GM20000 (cell line): ENCODE results near the gene LHFPL6.
A peak's percentile ranks its signal among the peaks of the same experiment; 100 is the strongest.

ENCODE experiments used
- DNase-seq: peaks from one replicate; pipeline ENCODE4 v3.0.0; 2012; ENCODE audit warnings: low spot score
- TF ChIP-seq, protein P1 (sequence below): IDR thresholded peaks from 2 replicates; pipeline ENCODE4 v1.5.1; 2012; ENCODE audit warnings: mild to moderate bottlenecking, control low read depth; ENCODE audit errors: extremely low read depth, missing control alignments

LHFPL6 gene

DNA sequence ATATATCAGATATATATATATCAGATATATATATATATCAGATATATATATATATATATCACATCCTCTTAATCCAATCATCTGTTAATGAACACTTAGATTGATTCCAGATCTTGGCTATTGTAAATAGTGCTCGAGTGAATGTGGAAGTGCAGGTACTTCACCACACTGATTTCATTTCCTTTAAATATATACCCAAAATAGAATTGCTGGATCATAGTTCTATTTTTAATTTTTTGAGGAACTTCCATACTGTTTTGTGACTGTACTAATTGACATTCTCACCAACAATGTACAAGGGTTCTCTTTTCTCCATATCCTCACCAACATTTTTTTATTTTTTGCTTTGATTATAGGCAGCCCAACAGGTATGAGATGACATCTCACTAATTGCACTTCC is 287.2 kb downstream of the LHFPL6 start:
- DNase-seq: no peak
- TF ChIP-seq, protein P1, sequence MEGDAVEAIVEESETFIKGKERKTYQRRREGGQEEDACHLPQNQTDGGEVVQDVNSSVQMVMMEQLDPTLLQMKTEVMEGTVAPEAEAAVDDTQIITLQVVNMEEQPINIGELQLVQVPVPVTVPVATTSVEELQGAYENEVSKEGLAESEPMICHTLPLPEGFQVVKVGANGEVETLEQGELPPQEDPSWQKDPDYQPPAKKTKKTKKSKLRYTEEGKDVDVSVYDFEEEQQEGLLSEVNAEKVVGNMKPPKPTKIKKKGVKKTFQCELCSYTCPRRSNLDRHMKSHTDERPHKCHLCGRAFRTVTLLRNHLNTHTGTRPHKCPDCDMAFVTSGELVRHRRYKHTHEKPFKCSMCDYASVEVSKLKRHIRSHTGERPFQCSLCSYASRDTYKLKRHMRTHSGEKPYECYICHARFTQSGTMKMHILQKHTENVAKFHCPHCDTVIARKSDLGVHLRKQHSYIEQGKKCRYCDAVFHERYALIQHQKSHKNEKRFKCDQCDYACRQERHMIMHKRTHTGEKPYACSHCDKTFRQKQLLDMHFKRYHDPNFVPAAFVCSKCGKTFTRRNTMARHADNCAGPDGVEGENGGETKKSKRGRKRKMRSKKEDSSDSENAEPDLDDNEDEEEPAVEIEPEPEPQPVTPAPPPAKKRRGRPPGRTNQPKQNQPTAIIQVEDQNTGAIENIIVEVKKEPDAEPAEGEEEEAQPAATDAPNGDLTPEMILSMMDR: no peak

GRCh38 chr13:39313721-39314120 is 289.3 kb downstream of the LHFPL6 start:
- no peak for DNase-seq
- TF ChIP-seq, protein P1: no peak

GRCh38 chr13:39312596-39312995 is 290.4 kb downstream of the LHFPL6 start:
- TF ChIP-seq, protein P1: no peak
- no peak for DNase-seq

DNA sequence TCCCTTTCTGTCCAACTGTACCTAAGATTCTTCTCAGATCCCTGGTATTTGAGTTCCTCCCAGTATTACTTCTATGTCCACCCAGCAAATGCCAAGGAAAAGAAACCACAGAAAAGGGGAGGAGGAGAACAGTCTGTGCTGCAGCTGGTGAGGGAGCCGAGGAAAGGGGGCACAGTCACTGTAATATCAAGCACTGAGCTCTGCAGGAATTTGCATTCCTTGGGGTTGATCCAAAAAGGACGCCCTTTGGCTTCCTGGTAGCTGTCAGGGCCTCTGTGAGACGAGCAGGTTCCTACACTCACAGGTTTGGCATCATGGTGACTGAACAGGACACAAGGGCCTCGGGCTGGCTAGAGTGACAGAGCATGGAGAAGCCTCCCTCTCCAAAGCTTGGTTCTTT is 291.4 kb downstream of the LHFPL6 start:
- DNase-seq: no peak
- TF ChIP-seq, protein P1: no peak

- TF ChIP-seq, protein P1: no peak
- no peak for DNase-seq
Measured at GRCh38 chr13:39310961-39311360, 292.0 kb downstream of the LHFPL6 start.

DNA sequence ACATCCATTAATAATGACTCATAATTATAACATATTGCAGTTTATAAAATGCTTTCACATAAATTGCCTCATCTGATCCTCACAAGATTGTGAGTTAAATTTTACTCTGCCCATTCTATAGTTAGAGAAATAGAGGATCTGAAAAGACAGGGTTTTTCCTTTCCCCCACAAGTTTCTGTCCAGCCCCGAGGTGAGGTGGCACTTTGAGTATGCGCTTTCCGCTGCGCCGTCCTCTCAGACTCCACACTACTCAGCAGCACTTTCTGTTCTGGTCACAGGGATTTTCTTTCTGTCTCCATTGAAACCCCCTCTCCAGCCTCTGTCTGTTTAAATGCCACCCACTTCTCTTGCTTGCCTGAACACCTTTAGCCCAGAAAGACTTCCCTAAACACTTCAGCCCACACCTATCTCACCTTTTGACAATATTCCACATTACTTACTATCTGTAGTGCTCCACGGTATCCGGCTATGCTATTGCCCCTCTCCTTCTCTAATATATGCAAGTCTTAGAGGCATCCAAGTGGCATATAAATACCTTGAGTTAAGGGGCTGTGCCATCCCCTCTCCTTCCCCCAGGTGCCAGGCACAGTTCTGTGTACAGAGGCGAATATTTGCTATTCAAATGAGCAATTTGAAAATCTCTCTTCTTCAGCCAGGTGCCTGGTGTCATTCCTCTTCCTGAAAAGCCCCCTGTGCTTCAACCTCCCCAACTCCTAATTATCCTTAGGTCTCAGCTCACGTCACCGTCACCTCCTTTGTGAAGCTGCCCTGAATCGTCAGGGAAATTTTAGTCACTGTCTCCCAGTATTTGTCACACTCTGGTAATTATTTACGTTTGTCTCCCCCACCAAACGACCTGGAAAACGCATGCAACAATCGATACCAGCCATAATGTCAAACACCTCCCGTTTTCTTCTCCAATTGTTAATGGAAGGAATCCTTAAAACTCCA is 296.1 kb downstream of the LHFPL6 start:
- peak; percentile 59 for DNase-seq
- TF ChIP-seq, protein P1: no peak

GRCh38 chr13:39302820-39303219 is 300.2 kb downstream of the LHFPL6 start:
- DNase-seq: no peak
- TF ChIP-seq, protein P1: no peak
